SK-N-SH (cell line): ENCODE measurements around the gene PRRX1. TPM values are rescaled to one million over a fixed set of nuclear protein-coding genes. Genes with fewer than 3 reads are reported as not detected.
A peak's percentile ranks its signal among the peaks of the same experiment; 100 is the strongest.

Experiments used
- CTCF ChIA-PET: fragments of 300-600, 350-600 bp; formaldehyde crosslinking; extraction: SDS; loops from one replicate; lab custom pipeline; 2021; lab: Yijun Ruan, JAX
- POLR2A ChIA-PET: fragments of 350-600 bp; sonication (Branson Sonifier 250); formaldehyde crosslinking; extraction: SDS; loops from one replicate; lab custom pipeline; 2020; ENCODE audit warnings: antibody characterized with exemption, inconsistent platforms; lab: Yijun Ruan, JAX
- DNase-seq: peaks from one replicate; pipeline ENCODE4 v3.0.0; 2012
- H2AFZ ChIP-seq: fragments of 200-600 bp; sonication (generic); 2 replicates; pipeline ENCODE4 v1.8.1; 2016; ENCODE audit warnings: antibody characterized with exemption, mild to moderate bottlenecking, low read depth
- H3F3A ChIP-seq: fragments of 200-600 bp; sonication (generic); replicated peaks from 2 replicates; pipeline ENCODE3; 2016; ENCODE audit warnings: antibody characterized with exemption, mild to moderate bottlenecking; ENCODE audit not compliant: insufficient read depth
- H3K27ac ChIP-seq, 2 experiments: fragments of 200-500 bp in 1 of 2; fragments of 200-600 bp in 1 of 2; sonication (Bioruptor generic) in 1 of 2; sonication (generic), shearing (Covaris generic) in 1 of 2; 2 replicates each; pipeline versions ENCODE4 v1.5.1 to v1.6.1; 2014 to 2016; ENCODE audit warnings: low read depth in 2 of 2, inconsistent platforms in 1 of 2, low read length in 1 of 2, mild to moderate bottlenecking in 1 of 2, mixed read lengths in 1 of 2
- H3K27me3 ChIP-seq: fragments of 200-600 bp; sonication (generic), shearing (Covaris generic); 2 replicates; pipeline ENCODE4 v1.6.1; 2016; ENCODE audit warnings: mixed run types; ENCODE audit not compliant: insufficient read depth
- H3K36me3 ChIP-seq, 2 experiments: fragments of 200-500 bp in 1 of 2; fragments of 200-600 bp in 1 of 2; sonication (Bioruptor generic) in 1 of 2; sonication (generic) in 1 of 2; replicated peaks in 1 of 2; 2 replicates each; pipeline versions ENCODE3 to v1.5.1; 2014 to 2016; ENCODE audit warnings: low read length in 1 of 2, mild to moderate bottlenecking in 1 of 2; ENCODE audit not compliant: insufficient read depth in 2 of 2, control insufficient read depth in 1 of 2
- H3K4me1 ChIP-seq, 2 experiments: fragments of 200-500 bp in 1 of 2; fragments of 200-600 bp in 1 of 2; sonication (Bioruptor generic) in 1 of 2; sonication (generic), shearing (Covaris generic) in 1 of 2; 2 replicates each; pipeline versions ENCODE4 v1.5.1 to v1.6.1; 2014 to 2016; ENCODE audit warnings: low read depth in 1 of 2, low read length in 1 of 2, mixed run types in 1 of 2; ENCODE audit not compliant: insufficient read depth in 2 of 2, control insufficient read depth in 1 of 2
- H3K4me2 ChIP-seq: fragments of 200-600 bp; sonication (generic), shearing (Covaris generic); 2 replicates; pipeline ENCODE4 v1.6.1; 2017; ENCODE audit warnings: mixed run types
- H3K4me3 ChIP-seq, 2 experiments: fragments of 200-500 bp in 1 of 2; fragments of 200-600 bp in 1 of 2; sonication (Bioruptor generic) in 1 of 2; sonication (generic), shearing (Covaris generic) in 1 of 2; 2 replicates each; pipeline versions ENCODE4 v1.5.1 to v1.8.1; 2014 to 2016; ENCODE audit warnings: low read depth in 2 of 2, inconsistent platforms in 1 of 2, low read length in 1 of 2, mild to moderate bottlenecking in 1 of 2, mixed read lengths in 1 of 2, moderate library complexity in 1 of 2
- H3K79me2 ChIP-seq: fragments of 200-600 bp; sonication (generic); 2 replicates; pipeline ENCODE4 v1.8.1; 2017; ENCODE audit warnings: mild to moderate bottlenecking; ENCODE audit not compliant: insufficient read depth
- H3K9ac ChIP-seq: fragments of 200-600 bp; sonication (generic); 2 replicates; pipeline ENCODE4 v1.6.1; 2017; ENCODE audit warnings: mixed run types
- H3K9me2 ChIP-seq: fragments of 200-600 bp; sonication (generic); 2 replicates; pipeline ENCODE4 v1.6.1; 2017; ENCODE audit warnings: mixed run types
- H3K9me3 ChIP-seq: fragments of 200-600 bp; sonication (generic); 2 replicates; pipeline ENCODE4 v1.6.1; 2017; ENCODE audit warnings: mixed run types, mild to moderate bottlenecking, moderate library complexity
- H4K20me1 ChIP-seq: fragments of 200-600 bp; sonication (generic); 2 replicates; pipeline ENCODE4 v1.6.1; 2017; ENCODE audit warnings: mild to moderate bottlenecking, mixed run types; ENCODE audit not compliant: insufficient read depth
- EZH2phosphoT487 ChIP-seq: fragments of 200-600 bp; sonication (generic); IDR thresholded peaks from 2 replicates; pipeline ENCODE4 v1.6.1; 2017; ENCODE audit warnings: low read depth, mixed run types, mild to moderate bottlenecking, antibody characterized with exemption, moderate library complexity, borderline replicate concordance
- FOXJ3 ChIP-seq: sonication (generic); formaldehyde crosslinking; IDR thresholded peaks from 2 replicates; pipeline ENCODE4 v1.5.1; 2020; ENCODE audit warnings: mild to moderate bottlenecking, missing genetic modification reagents
- GABPA ChIP-seq: IDR thresholded peaks from 2 replicates; pipeline ENCODE4 v1.4.0; 2012; ENCODE audit warnings: low read depth, mild to moderate bottlenecking
- JUND ChIP-seq: IDR thresholded peaks from 2 replicates; pipeline ENCODE4 v1.4.0; 2012
- MEF2A ChIP-seq: IDR thresholded peaks from 2 replicates; pipeline ENCODE4 v1.4.0; 2012; ENCODE audit warnings: low read depth, borderline replicate concordance
- MXI1 ChIP-seq: IDR thresholded peaks from 2 replicates; pipeline ENCODE4 v1.6.1; 2012; ENCODE audit warnings: mild to moderate bottlenecking, low read depth, low read length, improper control_type of control experiment
- NRF1 ChIP-seq: IDR thresholded peaks from 2 replicates; pipeline ENCODE4 v1.6.1; 2012; ENCODE audit warnings: low read depth, mild to moderate bottlenecking, low read length
- POLR2AphosphoS5 ChIP-seq: IDR thresholded peaks from 2 replicates; pipeline ENCODE4 v1.6.1; 2012; ENCODE audit warnings: low read depth, low read length
- RAD21 ChIP-seq: IDR thresholded peaks from 2 replicates; pipeline ENCODE4 v1.6.1; 2012; ENCODE audit warnings: mild to moderate bottlenecking, low read length
- TCF12 ChIP-seq: IDR thresholded peaks from 2 replicates; pipeline ENCODE4 v1.4.0; 2012
- TEAD4 ChIP-seq: IDR thresholded peaks from 2 replicates; pipeline ENCODE4 v1.4.0; 2012; ENCODE audit warnings: mild to moderate bottlenecking, borderline replicate concordance; ENCODE audit not compliant: insufficient read depth
- YY1 ChIP-seq: IDR thresholded peaks from 2 replicates; pipeline ENCODE4 v1.4.0; 2012; ENCODE audit warnings: low read depth, mild to moderate bottlenecking
- whole genome bisulfite sequencing: methylation state at CpG from one replicate; pipeline ENCODE4 v1.1.6; 2017; ENCODE audit warnings: low lambda C conversion rate; 5-methylcytosine and 5-hydroxymethylcytosine counted together
- polyA plus RNA-seq, 3 experiments: library from polyadenylated mRNA; depleted of rRNA; stranded (reverse); fragments of >200 nt; gene quantifications; 2 replicates each; pipeline ENCODE4 v1.2.3, GENCODE V29; 2012
- TF ChIP-seq, protein P1 (sequence below): fragments of 200-600 bp; sonication (generic); IDR thresholded peaks from 2 replicates; pipeline ENCODE4 v1.6.1; 2017; ENCODE audit warnings: antibody characterized with exemption, mild to moderate bottlenecking, moderate library complexity
- TF ChIP-seq, protein P2 (sequence below): IDR thresholded peaks from 2 replicates; pipeline ENCODE4 v1.6.1; 2012; ENCODE audit warnings: mild to moderate bottlenecking, low read depth, low read length, moderate library complexity
- TF ChIP-seq, protein P3 (sequence below): IDR thresholded peaks from 2 replicates; pipeline ENCODE4 v1.4.0; 2012; ENCODE audit warnings: low read depth, borderline replicate concordance
- TF ChIP-seq, protein P4 (sequence below): fragments of 150-350 bp; IDR thresholded peaks from 2 replicates; pipeline ENCODE4 v1.6.1; 2016; ENCODE audit warnings: mild to moderate bottlenecking, low read depth, low read length

Gene PRRX1
- polyA plus RNA-seq, 1 of the 3 experiments (the other 2 are of a cell fraction) = 356 TPM

DNA sequence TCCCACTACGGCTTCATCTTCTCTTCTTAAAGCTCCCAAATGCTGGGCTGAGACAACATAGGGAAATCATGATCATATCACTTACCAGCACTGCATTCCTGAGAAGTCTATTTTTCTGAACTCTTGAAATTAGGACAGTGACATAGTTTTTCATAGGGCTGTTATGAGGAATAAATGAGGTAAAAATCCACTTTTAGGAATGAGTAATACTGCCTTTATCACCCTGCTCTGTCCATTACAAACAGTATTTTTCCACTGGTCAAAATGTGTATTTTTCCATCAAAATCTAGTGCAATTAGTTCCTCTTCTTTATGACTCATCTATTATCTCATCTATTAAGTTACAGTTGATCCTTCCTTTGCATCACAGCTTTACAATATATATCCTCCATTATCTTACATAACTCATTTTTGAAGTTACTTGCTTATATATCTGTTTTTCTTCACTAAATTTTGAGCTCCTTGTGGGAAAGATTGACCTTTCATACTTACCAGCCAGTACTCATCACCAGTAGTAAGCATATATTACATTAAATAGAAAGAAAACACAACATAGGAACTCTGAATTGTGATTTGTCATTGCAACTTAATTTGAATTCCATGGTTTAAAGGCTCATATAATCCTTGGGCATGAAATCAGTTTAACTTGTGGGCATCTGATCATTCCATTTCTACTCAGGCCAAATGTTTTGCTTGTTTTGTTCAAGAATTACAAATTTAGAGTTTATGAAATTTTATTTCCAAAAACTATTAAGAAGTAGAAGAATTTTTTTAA is 37.1 kb downstream of the PRRX1 start (continued):
- TF ChIP-seq, protein P1, sequence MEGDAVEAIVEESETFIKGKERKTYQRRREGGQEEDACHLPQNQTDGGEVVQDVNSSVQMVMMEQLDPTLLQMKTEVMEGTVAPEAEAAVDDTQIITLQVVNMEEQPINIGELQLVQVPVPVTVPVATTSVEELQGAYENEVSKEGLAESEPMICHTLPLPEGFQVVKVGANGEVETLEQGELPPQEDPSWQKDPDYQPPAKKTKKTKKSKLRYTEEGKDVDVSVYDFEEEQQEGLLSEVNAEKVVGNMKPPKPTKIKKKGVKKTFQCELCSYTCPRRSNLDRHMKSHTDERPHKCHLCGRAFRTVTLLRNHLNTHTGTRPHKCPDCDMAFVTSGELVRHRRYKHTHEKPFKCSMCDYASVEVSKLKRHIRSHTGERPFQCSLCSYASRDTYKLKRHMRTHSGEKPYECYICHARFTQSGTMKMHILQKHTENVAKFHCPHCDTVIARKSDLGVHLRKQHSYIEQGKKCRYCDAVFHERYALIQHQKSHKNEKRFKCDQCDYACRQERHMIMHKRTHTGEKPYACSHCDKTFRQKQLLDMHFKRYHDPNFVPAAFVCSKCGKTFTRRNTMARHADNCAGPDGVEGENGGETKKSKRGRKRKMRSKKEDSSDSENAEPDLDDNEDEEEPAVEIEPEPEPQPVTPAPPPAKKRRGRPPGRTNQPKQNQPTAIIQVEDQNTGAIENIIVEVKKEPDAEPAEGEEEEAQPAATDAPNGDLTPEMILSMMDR = no peak
- no peak for TF ChIP-seq NRF1
- TF ChIP-seq MXI1 = no peak
- TF ChIP-seq, protein P2, sequence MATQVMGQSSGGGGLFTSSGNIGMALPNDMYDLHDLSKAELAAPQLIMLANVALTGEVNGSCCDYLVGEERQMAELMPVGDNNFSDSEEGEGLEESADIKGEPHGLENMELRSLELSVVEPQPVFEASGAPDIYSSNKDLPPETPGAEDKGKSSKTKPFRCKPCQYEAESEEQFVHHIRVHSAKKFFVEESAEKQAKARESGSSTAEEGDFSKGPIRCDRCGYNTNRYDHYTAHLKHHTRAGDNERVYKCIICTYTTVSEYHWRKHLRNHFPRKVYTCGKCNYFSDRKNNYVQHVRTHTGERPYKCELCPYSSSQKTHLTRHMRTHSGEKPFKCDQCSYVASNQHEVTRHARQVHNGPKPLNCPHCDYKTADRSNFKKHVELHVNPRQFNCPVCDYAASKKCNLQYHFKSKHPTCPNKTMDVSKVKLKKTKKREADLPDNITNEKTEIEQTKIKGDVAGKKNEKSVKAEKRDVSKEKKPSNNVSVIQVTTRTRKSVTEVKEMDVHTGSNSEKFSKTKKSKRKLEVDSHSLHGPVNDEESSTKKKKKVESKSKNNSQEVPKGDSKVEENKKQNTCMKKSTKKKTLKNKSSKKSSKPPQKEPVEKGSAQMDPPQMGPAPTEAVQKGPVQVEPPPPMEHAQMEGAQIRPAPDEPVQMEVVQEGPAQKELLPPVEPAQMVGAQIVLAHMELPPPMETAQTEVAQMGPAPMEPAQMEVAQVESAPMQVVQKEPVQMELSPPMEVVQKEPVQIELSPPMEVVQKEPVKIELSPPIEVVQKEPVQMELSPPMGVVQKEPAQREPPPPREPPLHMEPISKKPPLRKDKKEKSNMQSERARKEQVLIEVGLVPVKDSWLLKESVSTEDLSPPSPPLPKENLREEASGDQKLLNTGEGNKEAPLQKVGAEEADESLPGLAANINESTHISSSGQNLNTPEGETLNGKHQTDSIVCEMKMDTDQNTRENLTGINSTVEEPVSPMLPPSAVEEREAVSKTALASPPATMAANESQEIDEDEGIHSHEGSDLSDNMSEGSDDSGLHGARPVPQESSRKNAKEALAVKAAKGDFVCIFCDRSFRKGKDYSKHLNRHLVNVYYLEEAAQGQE = no peak
- TF ChIP-seq TEAD4 = peak; percentile 40; the same call in 1 of the 2 replicates
- no peak for TF ChIP-seq RAD21
- peak; percentile 33; the same call in 1 of the 2 replicates for TF ChIP-seq YY1

DNA sequence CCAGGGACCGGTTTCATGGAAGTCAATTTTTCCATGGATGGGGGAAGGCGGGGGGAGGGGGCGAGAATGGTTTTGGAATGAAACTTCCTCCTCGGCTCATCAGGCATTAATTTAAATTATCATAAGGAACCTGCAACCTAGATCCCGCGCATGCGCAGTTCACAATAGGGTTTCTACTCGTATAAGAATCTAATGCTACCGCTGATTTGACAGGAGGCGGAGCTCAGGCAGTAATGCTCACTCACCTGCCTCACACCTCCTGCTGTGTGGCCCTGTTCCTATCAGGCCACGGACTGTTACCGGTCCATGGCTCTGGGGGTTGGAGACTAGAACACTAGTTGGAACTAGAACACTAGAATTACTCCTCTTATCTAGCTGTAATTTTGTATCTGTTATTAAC is 38.0 kb downstream of the PRRX1 start:
- Histone ChIP-seq H3K9me2 (no peaks in the 10 kb centered on the region), H3K9me3 (no peaks in the 10 kb centered on the region), H3K4me1 (peaks cover 25 to 73% of the 10 kb centered on the region in 2 experiments), H4K20me1 (no peaks in the 10 kb centered on the region; the same call in 1 of the 2 replicates), H3K4me3 (no peak overlapping the region; a peak in 1 of 4 replicates), H2AFZ (no peak overlapping the region), H3K27ac (peak overlapping the region; percentile 81 to 99), H3F3A (peaks cover 92% of the 10 kb centered on the region), H3K4me2 (peak overlapping the region; percentile 47; the same call in 1 of the 2 replicates), H3K9ac (peak overlapping the region; percentile 6; the same call in 1 of the 2 replicates), H3K27me3 (no peaks in the 10 kb centered on the region), H3K36me3 (peaks cover 12 to 33% of the 10 kb centered on the region in 2 experiments), H3K79me2 (peaks cover 98% of the 10 kb centered on the region)
- ChIA-PET POLR2A (no interaction called here), CTCF (interaction anchor here (0.8 kb wide), 1 partner anchor 12 kb away, joined by 3 read pairs; no protein-coding TSS in a partner anchor)
- 72% methylated on average over 12 of the region's 12 CpGs for WGBS
- no peak for DNase-seq
- TF ChIP-seq JUND (no peak), POLR2AphosphoS5 (no peak), FOXJ3 (CRISPR knock-in tag) (no peak), TEAD4 (no peak), MXI1 (no peak), GABPA (no peak), EZH2phosphoT487 (no peak), MEF2A (no peak), TCF12 (no peak)
- TF ChIP-seq, protein P3, sequence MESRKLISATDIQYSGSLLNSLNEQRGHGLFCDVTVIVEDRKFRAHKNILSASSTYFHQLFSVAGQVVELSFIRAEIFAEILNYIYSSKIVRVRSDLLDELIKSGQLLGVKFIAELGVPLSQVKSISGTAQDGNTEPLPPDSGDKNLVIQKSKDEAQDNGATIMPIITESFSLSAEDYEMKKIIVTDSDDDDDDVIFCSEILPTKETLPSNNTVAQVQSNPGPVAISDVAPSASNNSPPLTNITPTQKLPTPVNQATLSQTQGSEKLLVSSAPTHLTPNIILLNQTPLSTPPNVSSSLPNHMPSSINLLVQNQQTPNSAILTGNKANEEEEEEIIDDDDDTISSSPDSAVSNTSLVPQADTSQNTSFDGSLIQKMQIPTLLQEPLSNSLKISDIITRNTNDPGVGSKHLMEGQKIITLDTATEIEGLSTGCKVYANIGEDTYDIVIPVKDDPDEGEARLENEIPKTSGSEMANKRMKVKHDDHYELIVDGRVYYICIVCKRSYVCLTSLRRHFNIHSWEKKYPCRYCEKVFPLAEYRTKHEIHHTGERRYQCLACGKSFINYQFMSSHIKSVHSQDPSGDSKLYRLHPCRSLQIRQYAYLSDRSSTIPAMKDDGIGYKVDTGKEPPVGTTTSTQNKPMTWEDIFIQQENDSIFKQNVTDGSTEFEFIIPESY = no peak
- TF ChIP-seq, protein P4, sequence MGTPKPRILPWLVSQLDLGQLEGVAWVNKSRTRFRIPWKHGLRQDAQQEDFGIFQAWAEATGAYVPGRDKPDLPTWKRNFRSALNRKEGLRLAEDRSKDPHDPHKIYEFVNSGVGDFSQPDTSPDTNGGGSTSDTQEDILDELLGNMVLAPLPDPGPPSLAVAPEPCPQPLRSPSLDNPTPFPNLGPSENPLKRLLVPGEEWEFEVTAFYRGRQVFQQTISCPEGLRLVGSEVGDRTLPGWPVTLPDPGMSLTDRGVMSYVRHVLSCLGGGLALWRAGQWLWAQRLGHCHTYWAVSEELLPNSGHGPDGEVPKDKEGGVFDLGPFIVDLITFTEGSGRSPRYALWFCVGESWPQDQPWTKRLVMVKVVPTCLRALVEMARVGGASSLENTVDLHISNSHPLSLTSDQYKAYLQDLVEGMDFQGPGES = no peak
- TF ChIP-seq, protein P2 = no peak
